Trophoblast cell (in vitro differentiated cells and primary cell): Measurements from ENCODE around the gene TIMP2.

Experiments
- DNase-seq, 2 donors: peaks; one replicate each; pipeline ENCODE4 v3.0.0-alpha.2; 2016
- H2AFZ ChIP-seq: 2 replicates; pipeline ENCODE4 v1.6.1; 2013; ENCODE audit warnings: low read length, moderate library complexity, mild to moderate bottlenecking; ENCODE audit not compliant: insufficient read depth, poor library complexity
- H2AK5ac ChIP-seq: 2 replicates; pipeline ENCODE4 v1.6.1; 2013; ENCODE audit warnings: mild to moderate bottlenecking, low read length
- H2BK120ac ChIP-seq: 2 replicates; pipeline ENCODE4 v1.6.1; 2013; ENCODE audit warnings: low read length, mild to moderate bottlenecking, moderate library complexity; ENCODE audit not compliant: insufficient read depth, poor library complexity
- H2BK12ac ChIP-seq: 2 replicates; pipeline ENCODE4 v1.6.1; 2013; ENCODE audit warnings: mild to moderate bottlenecking, low read length, moderate library complexity
- H2BK5ac ChIP-seq: 2 replicates; pipeline ENCODE4 v1.6.1; 2013; ENCODE audit warnings: low read length, low read depth, moderate library complexity, mild to moderate bottlenecking; ENCODE audit not compliant: poor library complexity
- H3K14ac ChIP-seq: 2 replicates; pipeline ENCODE4 v1.6.1; 2013; ENCODE audit warnings: mild to moderate bottlenecking, low read length
- H3K18ac ChIP-seq: 2 replicates; pipeline ENCODE4 v1.6.1; 2013; ENCODE audit warnings: mild to moderate bottlenecking, low read length
- H3K23ac ChIP-seq: 2 replicates; pipeline ENCODE4 v1.6.1; 2013; ENCODE audit warnings: low read length
- H3K27ac ChIP-seq: 2 replicates; pipeline ENCODE4 v1.5.1; 2013; ENCODE audit warnings: low read depth, mild to moderate bottlenecking, inconsistent platforms, low read length, moderate library complexity
- H3K27me3 ChIP-seq: 2 replicates; pipeline ENCODE4 v1.6.1; 2013; ENCODE audit warnings: inconsistent platforms, mild to moderate bottlenecking, low read length, moderate library complexity; ENCODE audit not compliant: insufficient read depth
- H3K36me3 ChIP-seq, 2 experiments: 1 replicate in 1 of 2; 2 replicates in 1 of 2; pipeline ENCODE4 v1.6.1; 2013; ENCODE audit warnings: low read length in 2 of 2, mild to moderate bottlenecking in 2 of 2, moderate library complexity in 1 of 2; ENCODE audit not compliant: insufficient read depth in 2 of 2, control insufficient read depth in 1 of 2
- H3K4ac ChIP-seq: 2 replicates; pipeline ENCODE4 v1.6.1; 2013; ENCODE audit warnings: low read depth, mild to moderate bottlenecking, low read length, moderate library complexity
- H3K4me1 ChIP-seq, 2 experiments: 1 replicate in 1 of 2; 2 replicates in 1 of 2; pipeline ENCODE4 v1.6.1; 2013; ENCODE audit warnings: low read length in 2 of 2, mild to moderate bottlenecking in 2 of 2, moderate library complexity in 1 of 2; ENCODE audit not compliant: insufficient read depth in 2 of 2, control insufficient read depth in 1 of 2
- H3K4me2 ChIP-seq: 2 replicates; pipeline ENCODE4 v1.6.1; 2013; ENCODE audit warnings: inconsistent platforms, mild to moderate bottlenecking, low read length, moderate library complexity
- H3K4me3 ChIP-seq: 2 replicates; pipeline ENCODE4 v1.5.1; 2013; ENCODE audit warnings: mild to moderate bottlenecking, low read depth, low read length, inconsistent platforms
- H3K79me1 ChIP-seq: one replicate; pipeline ENCODE4 v1.6.1; 2013; ENCODE audit warnings: low read length
- H3K79me2 ChIP-seq: 2 replicates; pipeline ENCODE4 v1.6.1; 2013; ENCODE audit warnings: low read length, mild to moderate bottlenecking; ENCODE audit not compliant: control insufficient read depth, insufficient read depth, poor library complexity
- H3K9ac ChIP-seq: 2 replicates; pipeline ENCODE4 v1.6.1; 2013; ENCODE audit warnings: mild to moderate bottlenecking, low read length
- H3K9me3 ChIP-seq: 2 replicates; pipeline ENCODE4 v1.6.1; 2013; ENCODE audit warnings: low read depth, mild to moderate bottlenecking, control low read depth, inconsistent platforms, low read length; ENCODE audit not compliant: insufficient read depth
- H4K12ac ChIP-seq: 2 replicates; pipeline ENCODE4 v1.6.1; 2013; ENCODE audit warnings: low read depth, mild to moderate bottlenecking, low read length, moderate library complexity
- H4K8ac ChIP-seq: 2 replicates; pipeline ENCODE4 v1.6.1; 2013; ENCODE audit warnings: low read depth, mild to moderate bottlenecking, low read length, moderate library complexity
- H4K91ac ChIP-seq: one replicate; pipeline ENCODE4 v1.6.1; 2013; ENCODE audit warnings: low read depth, mild to moderate bottlenecking, low read length, moderate library complexity
- WGBS: extraction: QIAGEN DNeasy Blood & Tissue Kit; methylation state at CpG from one replicate; pipeline ENCODE4 v1.1.7; 2013; ENCODE audit warnings: missing lambda C conversion rate; ENCODE audit not compliant: insufficient read length, insufficient coverage; ENCODE audit errors: extremely low coverage; 5-methylcytosine and 5-hydroxymethylcytosine counted together

Gene TIMP2

DNA sequence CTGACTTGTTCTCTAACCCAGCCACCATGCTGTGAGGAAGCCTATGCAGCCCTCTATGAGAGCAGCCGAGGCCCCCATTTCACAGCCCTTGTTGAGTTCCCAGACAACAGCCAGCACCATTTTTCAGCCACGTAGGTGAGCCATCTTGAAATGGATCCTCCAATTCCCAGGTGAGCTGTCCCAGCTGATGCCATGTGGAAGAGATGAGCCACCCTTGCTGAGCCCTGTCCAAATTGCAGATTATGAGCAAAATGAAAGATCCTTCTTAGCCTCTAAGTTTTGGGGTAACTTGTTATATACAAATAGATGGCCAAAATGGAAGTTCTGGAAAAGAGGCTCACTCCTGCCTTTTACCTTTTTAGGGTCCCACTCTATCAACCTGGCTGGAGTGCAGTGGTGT lies 25.7 kb upstream of the TIMP2 start:
- Histone ChIP-seq H3K36me3 (no peaks in the 10 kb centered on the region), H4K8ac (no peak overlapping the region), H3K27me3 (no peaks in the 10 kb centered on the region), H3K14ac (no peak overlapping the region), H3K4me1 (peaks cover 3% of the 10 kb centered on the region in 2 experiments), H3K79me1 (peaks cover 2% of the 10 kb centered on the region), H2AFZ (no peak overlapping the region), H3K79me2 (peaks cover 2% of the 10 kb centered on the region), H3K23ac (no peak overlapping the region), H2BK12ac (no peak overlapping the region), H3K9ac (no peak overlapping the region), H2AK5ac (no peak overlapping the region), H3K4me2 (no peak overlapping the region), H3K18ac (no peak overlapping the region), H2BK5ac (no peak overlapping the region), H2BK120ac (no peak overlapping the region), H3K9me3 (peaks cover 6% of the 10 kb centered on the region), H3K4ac (no peak overlapping the region), H4K91ac (no peak overlapping the region), H4K12ac (no peak overlapping the region), H3K27ac (no peak overlapping the region), H3K4me3 (no peak overlapping the region)
- WGBS = no CpG with 5 or more reads among the region's 2 CpGs
- DNase-seq = no peak

DNA sequence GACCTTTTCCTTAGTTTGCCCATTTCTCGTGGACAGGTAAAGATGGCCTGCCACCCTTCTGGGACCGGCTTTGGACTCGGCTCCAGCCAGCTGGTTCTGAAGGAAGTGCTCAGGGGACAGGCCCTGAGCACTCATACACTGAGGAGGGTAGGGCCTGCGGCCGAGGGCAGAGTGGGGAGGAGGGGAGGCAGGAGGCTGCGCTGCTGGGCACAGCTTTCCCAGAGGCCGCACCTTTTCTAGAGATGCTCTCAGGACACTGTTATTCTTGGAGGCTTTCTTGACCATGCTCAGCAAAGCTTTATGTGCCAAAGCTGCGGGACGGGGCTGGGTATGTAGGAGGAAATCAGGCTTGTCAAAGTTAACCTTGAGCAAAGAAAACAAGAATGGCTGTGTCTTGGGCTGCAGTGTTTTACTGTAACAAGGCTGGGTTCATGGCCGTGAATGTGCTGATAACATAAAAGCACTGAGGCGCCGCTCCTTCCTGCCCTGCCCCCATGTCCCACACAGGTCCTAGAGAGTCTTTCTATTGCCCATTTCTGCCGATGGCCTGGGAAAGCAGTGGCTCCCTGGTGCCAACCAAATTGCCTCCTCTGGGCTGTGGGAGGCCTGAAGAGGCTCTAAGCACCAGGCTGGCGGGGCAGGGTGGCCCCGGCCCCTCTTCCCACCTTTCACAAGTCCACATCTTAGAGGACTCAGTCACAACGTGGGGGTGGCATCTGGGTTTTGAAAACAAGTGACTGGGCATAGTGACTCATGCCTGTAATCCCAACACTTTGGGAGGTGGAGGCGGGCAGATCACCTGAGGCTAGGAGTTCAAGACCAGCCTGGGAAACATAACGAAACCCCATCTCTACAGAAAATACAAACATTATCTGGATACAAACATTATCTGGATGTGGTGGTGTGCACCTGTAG lies 22.3 kb upstream of the TIMP2 start:
- Histone ChIP-seq H3K4me2 (no peak overlapping the region), H3K18ac (no peak overlapping the region), H2BK120ac (no peak overlapping the region), H3K79me2 (no peaks in the 10 kb centered on the region), H3K9me3 (peaks cover 6% of the 10 kb centered on the region), H4K12ac (no peak overlapping the region), H3K27me3 (no peaks in the 10 kb centered on the region), H3K14ac (no peak overlapping the region), H2BK12ac (no peak overlapping the region), H4K8ac (no peak overlapping the region), H3K4me1 (no peaks in the 10 kb centered on the region), H2AK5ac (no peak overlapping the region), H2AFZ (no peak overlapping the region), H2BK5ac (no peak overlapping the region), H3K23ac (no peak overlapping the region), H3K9ac (no peak overlapping the region), H4K91ac (no peak overlapping the region), H3K36me3 (no peaks in the 10 kb centered on the region), H3K4ac (no peak overlapping the region), H3K4me3 (no peak overlapping the region), H3K79me1 (no peaks in the 10 kb centered on the region), H3K27ac (no peak overlapping the region)
- no peak for DNase-seq
- WGBS = no CpG with 5 or more reads among the region's 18 CpGs

DNA sequence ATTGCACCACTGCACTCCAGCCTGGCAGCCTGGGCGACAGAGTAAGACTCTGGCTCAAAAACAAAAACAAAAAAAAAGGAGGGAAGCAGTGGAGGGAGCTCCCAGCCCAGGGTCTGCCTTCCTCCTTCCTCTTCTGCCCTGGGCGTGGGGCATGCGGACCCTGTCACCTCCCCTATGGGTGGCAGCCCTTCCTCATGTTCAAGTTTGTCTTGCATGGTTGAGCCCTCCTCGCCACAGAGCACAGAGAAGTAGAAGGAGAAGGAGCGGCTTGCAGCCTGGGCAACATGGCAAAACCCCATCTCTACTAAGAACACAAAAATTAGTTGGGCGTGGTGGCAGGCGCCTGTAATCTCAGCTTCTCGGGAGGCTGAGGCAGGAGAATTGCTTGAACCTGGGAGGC lies 21.4 kb upstream of the TIMP2 start:
- Histone ChIP-seq H3K4me2 (no peak overlapping the region), H3K18ac (no peak overlapping the region)
- no CpG with 5 or more reads among the region's 8 CpGs for WGBS

DNA sequence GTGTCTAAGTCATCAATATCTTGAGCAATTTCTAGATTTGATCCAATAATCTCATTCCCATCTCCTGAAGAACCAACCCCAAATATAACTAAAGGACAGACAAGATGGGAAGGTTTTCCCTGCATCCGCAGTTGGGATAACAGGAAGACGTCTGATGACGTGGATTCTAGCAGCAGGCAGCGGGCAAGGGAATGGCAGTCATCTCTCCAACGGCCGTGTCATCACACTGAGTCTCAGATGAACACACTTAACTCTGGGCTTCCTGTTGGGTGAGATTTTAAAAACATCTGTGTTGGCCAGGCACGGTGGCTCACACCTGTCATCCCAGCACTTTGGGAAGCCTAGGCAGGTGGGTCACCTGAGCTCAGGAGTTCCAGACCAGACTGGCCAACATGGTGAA lies 20.9 kb upstream of the TIMP2 start:
- H3K79me1 ChIP-seq = no peaks in the 10 kb centered on the region
- no peak overlapping the region for H3K4ac ChIP-seq
- H3K79me2 ChIP-seq = no peaks in the 10 kb centered on the region
- no peak overlapping the region for H3K4me2 ChIP-seq
- peaks cover 6% of the 10 kb centered on the region for H3K9me3 ChIP-seq
- H3K4me3 ChIP-seq = no peak overlapping the region
- no peaks in the 10 kb centered on the region for H3K27me3 ChIP-seq
- no peak overlapping the region for H2AK5ac ChIP-seq
- H4K12ac ChIP-seq = no peak overlapping the region
- no peak overlapping the region for H2BK120ac ChIP-seq
- H2AFZ ChIP-seq = no peak overlapping the region
- no peak overlapping the region for H2BK12ac ChIP-seq
- H3K18ac ChIP-seq = no peak overlapping the region
- no CpG with 5 or more reads among the region's 7 CpGs for WGBS
- H3K14ac ChIP-seq = no peak overlapping the region
- no peak overlapping the region for H3K27ac ChIP-seq
- no peaks in the 10 kb centered on the region for H3K36me3 ChIP-seq
- H3K9ac ChIP-seq = no peak overlapping the region
- no peaks in the 10 kb centered on the region for H3K4me1 ChIP-seq
- H4K8ac ChIP-seq = no peak overlapping the region
- H4K91ac ChIP-seq = no peak overlapping the region
- DNase-seq = peak; percentile 43 to 72
- no peak overlapping the region for H3K23ac ChIP-seq
- no peak overlapping the region for H2BK5ac ChIP-seq

More for the DNA sequence above, 21.4 kb upstream of the TIMP2 start:
- Histone ChIP-seq H4K8ac (no peak overlapping the region), H3K23ac (no peak overlapping the region), H2BK12ac (no peak overlapping the region), H3K9ac (no peak overlapping the region), H3K4me3 (no peak overlapping the region), H4K12ac (no peak overlapping the region), H2AK5ac (no peak overlapping the region), H3K79me2 (no peaks in the 10 kb centered on the region), H4K91ac (no peak overlapping the region), H2AFZ (no peak overlapping the region), H3K27me3 (no peaks in the 10 kb centered on the region), H2BK120ac (no peak overlapping the region), H3K36me3 (no peaks in the 10 kb centered on the region), H3K79me1 (no peaks in the 10 kb centered on the region), H3K27ac (no peak overlapping the region), H3K14ac (no peak overlapping the region), H3K4me1 (no peaks in the 10 kb centered on the region), H3K4ac (no peak overlapping the region), H2BK5ac (no peak overlapping the region), H3K9me3 (peaks cover 6% of the 10 kb centered on the region)
- DNase-seq = no peak
